ENCODE data around the gene SNRPA. TPM values are rescaled to one million over a fixed set of nuclear protein-coding genes. Genes with fewer than 3 reads are reported as not detected.

The SNRPA gene
- total RNA-seq, 4 donors from 2014 or later, result 24.3 to 35.2 (median 27.3) TPM

GRCh38 chr19:40733149-40733548 is 17.9 kb upstream of the SNRPA start:
- Histone ChIP-seq H3K9me3 (no peaks in the 10 kb centered on the region), H3K4me1 (no peaks in the 10 kb centered on the region), H3K27me3 (no peaks in the 10 kb centered on the region), H3K4me3 (no peak overlapping the region), H3K36me3 (peaks cover 0 to 97% of the 10 kb centered on the region in 2 donors), H3K27ac (no peak overlapping the region)
- TF ChIP-seq POLR2A (IDR thresholded peaks at IDR 0.05), result no peak
- TF ChIP-seq, protein P1, sequence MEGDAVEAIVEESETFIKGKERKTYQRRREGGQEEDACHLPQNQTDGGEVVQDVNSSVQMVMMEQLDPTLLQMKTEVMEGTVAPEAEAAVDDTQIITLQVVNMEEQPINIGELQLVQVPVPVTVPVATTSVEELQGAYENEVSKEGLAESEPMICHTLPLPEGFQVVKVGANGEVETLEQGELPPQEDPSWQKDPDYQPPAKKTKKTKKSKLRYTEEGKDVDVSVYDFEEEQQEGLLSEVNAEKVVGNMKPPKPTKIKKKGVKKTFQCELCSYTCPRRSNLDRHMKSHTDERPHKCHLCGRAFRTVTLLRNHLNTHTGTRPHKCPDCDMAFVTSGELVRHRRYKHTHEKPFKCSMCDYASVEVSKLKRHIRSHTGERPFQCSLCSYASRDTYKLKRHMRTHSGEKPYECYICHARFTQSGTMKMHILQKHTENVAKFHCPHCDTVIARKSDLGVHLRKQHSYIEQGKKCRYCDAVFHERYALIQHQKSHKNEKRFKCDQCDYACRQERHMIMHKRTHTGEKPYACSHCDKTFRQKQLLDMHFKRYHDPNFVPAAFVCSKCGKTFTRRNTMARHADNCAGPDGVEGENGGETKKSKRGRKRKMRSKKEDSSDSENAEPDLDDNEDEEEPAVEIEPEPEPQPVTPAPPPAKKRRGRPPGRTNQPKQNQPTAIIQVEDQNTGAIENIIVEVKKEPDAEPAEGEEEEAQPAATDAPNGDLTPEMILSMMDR (IDR thresholded peaks at IDR 0.05 in 4 of 5, conservative IDR thresholded peaks at IDR 0.05 in 1 of 5), result no peak
- in situ Hi-C loops (cut with MboI; ENCODE audit: low sequenced_read_pairs in 4 of 4), result no loop called here
- no peak for DNase-seq
- no peak for ATAC-seq
- intact Hi-C loops (cut with DNase I; ENCODE audit: low total_unique reads), result no loop called here

DNA sequence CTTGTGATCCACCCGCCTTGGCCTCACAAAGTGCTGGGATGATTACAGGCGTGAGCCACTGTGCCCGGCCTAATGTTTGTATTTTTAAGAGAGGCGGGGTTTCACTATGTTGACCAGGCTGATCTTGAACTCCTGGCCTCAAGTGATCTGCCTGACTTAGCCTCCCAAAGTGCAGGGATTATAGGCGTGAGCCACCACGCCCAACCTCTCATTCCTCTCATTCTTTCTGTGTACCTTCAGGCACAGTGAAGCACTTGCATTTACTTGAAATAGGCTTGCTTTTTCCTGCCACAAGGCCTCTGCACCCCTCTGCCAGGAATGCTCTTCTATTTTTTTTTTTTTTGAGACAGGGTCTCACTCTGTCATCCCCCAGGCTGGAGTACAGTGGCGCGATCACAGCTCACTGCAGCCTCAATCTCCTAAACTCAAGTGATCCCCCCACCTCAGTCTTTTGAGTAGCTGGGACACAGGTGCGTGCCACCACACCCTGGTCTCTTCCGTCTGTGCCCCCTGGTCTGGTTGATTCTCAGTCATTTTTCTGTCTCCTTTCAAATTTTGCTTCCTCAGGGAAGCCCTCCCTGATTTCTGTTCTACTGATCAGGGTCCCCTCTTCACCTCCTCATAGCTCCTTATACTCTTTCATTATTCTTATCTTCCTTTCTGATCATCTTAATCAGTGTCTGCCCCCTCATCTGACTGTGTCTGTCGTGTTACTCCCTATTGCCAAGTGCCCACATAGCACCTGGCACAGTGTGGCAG is 15.8 kb upstream of the SNRPA start:
- ATAC-seq (no peak), DNase-seq (no peak)
- intact Hi-C loops (cut with DNase I; ENCODE audit: low total_unique reads), result no loop called here
- Histone ChIP-seq H3K27ac (no peak overlapping the region), H3K27me3 (no peaks in the 10 kb centered on the region), H3K4me3 (no peak overlapping the region), H3K36me3 (peaks cover 0 to 95% of the 10 kb centered on the region in 2 donors), H3K9me3 (no peaks in the 10 kb centered on the region), H3K4me1 (peaks cover under 1 to 3% of the 10 kb centered on the region in 2 donors)
- in situ Hi-C loops (cut with MboI; ENCODE audit: low sequenced_read_pairs in 4 of 4), result no loop called here
- TF ChIP-seq, protein P1 (IDR thresholded peaks at IDR 0.05 in 4 of 5, conservative IDR thresholded peaks at IDR 0.05 in 1 of 5), result no peak
- no peak for TF ChIP-seq POLR2A (IDR thresholded peaks at IDR 0.05)

DNA sequence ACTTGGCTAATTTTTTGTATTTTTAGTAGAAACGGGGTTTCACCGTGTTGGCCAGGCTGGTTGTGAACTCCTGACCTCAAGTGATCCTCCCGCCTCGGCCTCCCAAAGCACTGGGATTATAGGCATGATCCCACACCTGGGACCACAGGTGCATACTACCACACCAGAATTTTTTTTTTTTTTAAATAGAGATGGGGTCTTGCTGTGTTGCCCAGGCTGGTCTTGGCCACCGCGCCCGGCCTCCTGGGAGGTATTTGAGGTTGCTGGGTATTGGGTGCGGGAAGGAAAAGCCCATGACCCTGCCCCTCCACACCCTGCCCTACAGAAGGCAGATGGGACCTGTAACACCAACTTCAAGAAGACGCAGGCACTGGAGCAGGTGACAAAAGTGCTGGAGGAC is 14.3 kb upstream of the SNRPA start:
- Histone ChIP-seq H3K4me3 (no peak overlapping the region), H3K27ac (no peak overlapping the region), H3K36me3 (peaks cover 0 to 81% of the 10 kb centered on the region in 2 donors), H3K4me1 (peaks cover 8 to 11% of the 10 kb centered on the region in 2 donors), H3K27me3 (no peaks in the 10 kb centered on the region), H3K9me3 (no peaks in the 10 kb centered on the region)
- TF ChIP-seq POLR2A (IDR thresholded peaks at IDR 0.05), result no peak
- TF ChIP-seq, protein P1 (IDR thresholded peaks at IDR 0.05 in 4 of 5, conservative IDR thresholded peaks at IDR 0.05 in 1 of 5), result no peak
- ATAC-seq (no peak), DNase-seq (no peak)
- intact Hi-C loops (cut with DNase I; ENCODE audit: low total_unique reads), result no loop called here
- in situ Hi-C loops (cut with MboI; ENCODE audit: low sequenced_read_pairs in 4 of 4), result no loop called here

GRCh38 chr19:40737102-40737644 is 13.8 kb upstream of the SNRPA start:
- no peaks in the 10 kb centered on the region for H3K9me3 ChIP-seq
- no peaks in the 10 kb centered on the region for H3K27me3 ChIP-seq
- intact Hi-C loops (cut with DNase I; ENCODE audit: low total_unique reads) (no loop called here), in situ Hi-C loops (cut with MboI; ENCODE audit: low sequenced_read_pairs in 4 of 4) (no loop called here)
- no peak overlapping the region for H3K4me3 ChIP-seq
- H3K27ac ChIP-seq, result no peak overlapping the region
- no peak for ATAC-seq
- H3K4me1 ChIP-seq, result peaks cover 8 to 11% of the 10 kb centered on the region in 2 donors
- TF ChIP-seq, protein P1 (IDR thresholded peaks at IDR 0.05 in 4 of 5, conservative IDR thresholded peaks at IDR 0.05 in 1 of 5), result no peak
- TF ChIP-seq POLR2A (IDR thresholded peaks at IDR 0.05), result no peak
- H3K36me3 ChIP-seq, result peaks cover 0 to 76% of the 10 kb centered on the region in 2 donors
- DNase-seq, result no peak

All from gastrocnemius medialis (tissue), 4 donors.